Stimulated activated CD4-positive, alpha-beta T cell treated with anti-CD3 and anti-CD28 coated beads, Interleukin-2, amount 100 ng/mL, for 24 hours (primary cell): ENCODE measurements around the gene FGD2.

Experiments used
- DNase-seq, 2 donors: peaks; one replicate each; pipeline ENCODE4 v3.0.0-alpha.2; 2020

The FGD2 gene

GRCh38 chr6:36997811-36998722, 7.4 kb upstream of the FGD2 start:
- DNase-seq = no peak

GRCh38 chr6:36998723-36999038, 6.8 kb upstream of the FGD2 start:
- no peak for DNase-seq

GRCh38 chr6:36999061-36999750, 6.2 kb upstream of the FGD2 start:
- DNase-seq = no peak

GRCh38 chr6:36999751-37000125, 5.7 kb upstream of the FGD2 start:
- no peak for DNase-seq

GRCh38 chr6:37004044-37004980, 1.1 kb upstream of the FGD2 start:
- no peak for DNase-seq

- no peak for DNase-seq
Observed at GRCh38 chr6:37005827-37006567, 542 bp downstream of the FGD2 start.

GRCh38 chr6:37006793-37007339, 1.4 kb downstream of the FGD2 start:
- no peak for DNase-seq

- no peak for DNase-seq
Observed at GRCh38 chr6:37007340-37008043, 2.0 kb downstream of the FGD2 start.

GRCh38 chr6:37008484-37009465, 3.3 kb downstream of the FGD2 start:
- DNase-seq = no peak

GRCh38 chr6:37010402-37010892, 5.0 kb downstream of the FGD2 start:
- no peak for DNase-seq

- DNase-seq = no peak
Observed at GRCh38 chr6:37011656-37012378, 6.4 kb downstream of the FGD2 start.

- no peak for DNase-seq
Observed at GRCh38 chr6:37013516-37014491, 8.3 kb downstream of the FGD2 start.

GRCh38 chr6:37014667-37015066, 9.2 kb downstream of the FGD2 start:
- DNase-seq = no peak

GRCh38 chr6:37015532-37015931, 10.1 kb downstream of the FGD2 start:
- DNase-seq = no peak

GRCh38 chr6:37016995-37017394, 11.5 kb downstream of the FGD2 start:
- DNase-seq = no peak

- no peak for DNase-seq
Observed at GRCh38 chr6:37017606-37018197, 12.2 kb downstream of the FGD2 start.

GRCh38 chr6:37018198-37019064, 13.0 kb downstream of the FGD2 start:
- peak; percentile 90 to 93 for DNase-seq
